Activated CD4-positive, CD25-positive, alpha-beta regulatory T cell (primary cell): Measurements from ENCODE around the gene ATP5MG.

ENCODE experiments used
- DNase-seq, 4 experiments: peaks; one replicate each; lab custom pipeline; 2025; lab: John Stamatoyannopoulos, UW

ATP5MG gene

DNA sequence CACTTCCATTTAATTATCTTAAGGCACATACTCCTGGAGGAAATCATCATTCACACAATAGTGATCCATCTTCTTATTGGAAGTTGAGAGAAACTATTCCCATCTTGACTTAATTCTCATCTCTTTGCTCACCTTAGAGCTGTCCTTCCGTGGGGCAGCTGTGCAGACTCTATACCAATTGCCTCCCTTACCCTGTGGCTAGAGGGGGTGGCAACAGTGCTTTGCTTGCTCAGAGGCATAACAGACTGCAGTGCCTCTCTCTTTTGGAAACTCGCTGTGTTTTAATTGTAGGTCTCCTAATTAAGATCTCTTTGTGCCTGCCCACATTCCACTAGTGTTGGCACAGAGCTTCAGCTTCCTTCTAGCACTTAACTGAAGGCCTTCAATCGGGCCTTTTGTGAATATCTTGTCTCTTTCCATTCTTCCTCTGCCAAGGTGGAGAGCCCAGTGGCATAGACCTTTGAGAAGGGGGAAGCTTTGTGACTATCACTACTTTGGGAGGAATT lies 40.4 kb downstream of the ATP5MG start:
- DNase-seq = no peak

DNA sequence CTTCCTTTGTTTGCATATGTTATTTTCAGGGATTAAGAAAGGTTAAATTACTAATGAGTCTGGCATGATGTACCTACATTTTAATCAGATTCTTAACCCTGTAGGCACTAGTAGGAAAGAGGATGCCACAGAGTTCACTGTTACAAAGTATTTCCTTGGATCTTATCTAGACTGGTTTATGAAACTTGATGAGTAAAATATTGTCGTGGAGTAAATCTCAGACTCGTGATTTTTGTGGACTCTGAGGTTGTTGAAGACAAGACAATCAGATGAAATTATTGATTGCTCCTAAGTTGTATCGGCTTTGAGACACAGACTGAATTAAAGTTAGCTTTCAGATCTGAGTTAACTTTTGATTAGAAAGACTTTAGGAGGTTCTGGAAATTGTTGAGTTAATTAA lies 40.9 kb downstream of the ATP5MG start:
- DNase-seq = no peak

GRCh38 chr11:118442908-118443589 lies 41.6 kb downstream of the ATP5MG start:
- no peak for DNase-seq

DNA sequence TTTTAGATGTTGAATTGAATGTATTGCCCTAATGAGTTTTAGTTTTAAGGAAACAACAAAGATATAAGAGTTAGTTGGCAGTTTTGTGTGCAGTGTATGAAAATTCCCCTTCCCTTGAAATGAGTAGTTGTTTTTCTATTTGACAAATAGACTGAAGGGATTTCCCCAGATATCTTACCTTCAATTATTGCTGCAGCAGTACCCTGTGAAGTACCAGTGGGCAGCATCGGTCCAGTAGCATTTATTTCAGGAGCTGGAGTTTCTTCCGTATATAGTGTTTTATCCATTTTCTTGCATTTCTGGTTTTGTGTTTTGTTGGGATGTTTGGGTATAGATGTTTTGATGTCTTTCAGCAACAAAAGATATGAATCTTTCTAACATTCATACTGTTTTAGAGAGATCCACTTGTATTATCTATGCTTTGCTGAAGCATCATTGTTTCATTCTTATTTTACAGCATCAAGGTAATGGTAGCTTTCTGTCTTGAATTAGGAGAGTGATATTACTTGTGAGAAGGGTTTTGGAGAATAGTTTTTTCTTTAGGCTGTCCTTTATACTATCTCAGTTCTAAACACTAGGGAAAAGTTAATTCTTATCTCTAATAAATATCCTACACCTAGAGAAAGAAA lies 42.3 kb downstream of the ATP5MG start:
- no peak for DNase-seq

GRCh38 chr11:118447423-118447822 lies 46.0 kb downstream of the ATP5MG start:
- no peak for DNase-seq

DNA sequence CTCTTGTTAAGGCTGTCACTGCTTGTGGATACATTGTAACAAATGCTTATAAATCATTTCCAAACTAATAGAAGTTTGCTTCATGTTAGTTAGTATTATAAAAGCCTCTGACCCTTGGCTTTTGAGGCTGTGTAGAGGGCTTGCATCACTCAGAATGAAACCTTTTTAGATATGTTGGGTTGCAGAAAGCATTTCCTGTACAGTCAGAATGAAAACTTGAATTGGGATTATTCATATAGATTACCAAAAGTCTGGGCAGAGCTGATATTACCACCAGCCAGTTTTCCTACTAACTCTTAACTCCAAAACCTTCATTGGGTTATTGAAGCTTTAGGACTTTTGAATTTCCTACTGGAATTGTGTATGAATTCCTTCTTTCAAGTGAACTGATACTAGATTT lies 46.9 kb downstream of the ATP5MG start:
- no peak for DNase-seq

GRCh38 chr11:118449316-118449918 lies 48.0 kb downstream of the ATP5MG start:
- no peak for DNase-seq

DNA sequence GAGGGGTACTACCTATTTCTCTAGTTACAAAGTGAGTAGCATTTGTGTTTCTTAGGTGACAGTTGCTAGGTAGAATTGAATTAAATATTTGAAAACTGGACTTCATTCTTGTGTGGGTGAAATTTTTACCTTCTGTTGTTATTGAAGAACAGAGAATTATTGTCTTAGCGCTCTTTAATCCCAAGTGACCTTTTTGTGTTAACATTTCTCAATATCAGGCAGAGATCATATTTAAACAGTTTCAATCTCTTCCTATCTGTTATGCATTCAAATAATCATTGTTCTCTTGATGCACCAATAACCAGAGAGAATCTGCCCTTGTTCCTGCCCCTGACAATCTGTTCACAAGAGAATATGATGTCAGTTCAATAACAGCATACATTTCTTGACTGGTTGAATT lies 49.0 kb downstream of the ATP5MG start:
- no peak for DNase-seq
